B cell (primary cell): Measurements from ENCODE around the gene IQCF6. TPM values are rescaled to one million over a fixed set of nuclear protein-coding genes. Genes with fewer than 3 reads are reported as not detected.
"Not testable (repeated sequence)": the region's sequence is repeated elsewhere in the genome, so short reads cannot be mapped to it uniquely, and the experiment has no call there.

Experiments
- ATAC-seq: fragments of 200-7000 bp; cut with Tn5 transposase; one replicate; pipeline ENCODE4 v1.10.0; 2021; ENCODE audit warnings: low read depth, mild to moderate bottlenecking, moderate number of reproducible peaks, moderate library complexity
- CTCF ChIA-PET: fragments of 350-600 bp; sonication (Branson Sonifier 250); formaldehyde crosslinking; loops from one replicate; lab custom pipeline; 2021; ENCODE audit warnings: antibody characterized with exemption, inconsistent platforms; lab: Charles Lee
- POLR2A ChIA-PET: fragments of 350-600 bp; sonication (Branson Sonifier 250); formaldehyde crosslinking; loops from one replicate; lab custom pipeline; 2021; ENCODE audit warnings: antibody characterized with exemption; lab: Charles Lee
- DNase-seq: peaks from one replicate; pipeline ENCODE4 v3.0.0; 2013
- H2AFZ ChIP-seq: 2 replicates; pipeline ENCODE4 v1.6.1; 2012; ENCODE audit warnings: mild to moderate bottlenecking, low read depth, low read length; ENCODE audit not compliant: insufficient read depth, poor library complexity, severe bottlenecking
- H3K27ac ChIP-seq, 2 donors: 1 replicate in 1 of 2; 2 replicates in 1 of 2; pipeline ENCODE4 v1.5.1; 2012 to 2013; ENCODE audit warnings: low read length in 2 of 2, mild to moderate bottlenecking in 2 of 2, moderate library complexity in 1 of 2
- H3K27me3 ChIP-seq, 4 experiments: fragments of 200-600 bp in 1 of 4; sonication (generic) in 1 of 4; replicated peaks in 1 of 4; 1 replicate in 2 of 4; 2 replicates in 2 of 4; pipeline versions ENCODE4 v1.6.1 to v1.7.0; 2013 to 2016; ENCODE audit warnings: low read length in 3 of 4, mild to moderate bottlenecking in 2 of 4, mixed read lengths in 1 of 4, moderate library complexity in 1 of 4; ENCODE audit not compliant: insufficient read depth in 4 of 4, control insufficient read depth in 3 of 4; ENCODE audit errors: control extremely low read depth in 1 of 4
- H3K36me3 ChIP-seq, 2 experiments: replicated peaks in 1 of 2; 1 replicate in 1 of 2; 2 replicates in 1 of 2; pipeline versions ENCODE4 v1.6.1 to v1.7.1; 2013; ENCODE audit warnings: low read length in 1 of 2; ENCODE audit not compliant: insufficient read depth in 2 of 2, control insufficient read depth in 1 of 2; ENCODE audit errors: control extremely low read depth in 1 of 2, extremely low read depth in 1 of 2
- H3K4me1 ChIP-seq, 2 donors: fragments of 200-600 bp in 1 of 2; sonication (generic) in 1 of 2; 1 replicate in 1 of 2; 2 replicates in 1 of 2; pipeline versions ENCODE4 v1.5.1 to v1.6.1; 2013 to 2017; ENCODE audit warnings: low read length in 2 of 2; ENCODE audit not compliant: control insufficient read depth in 2 of 2, insufficient read depth in 2 of 2
- H3K4me2 ChIP-seq: replicated peaks from 2 replicates; pipeline ENCODE3; 2012; ENCODE audit warnings: mild to moderate bottlenecking, low read depth, low read length; ENCODE audit not compliant: poor library complexity, severe bottlenecking
- H3K4me3 ChIP-seq, 5 experiments: fragments of 200-600 bp in 1 of 5; sonication (generic) in 1 of 5; 1 replicate in 3 of 5; 2 replicates in 2 of 5; pipeline versions ENCODE4 v1.5.1 to v1.7.0; 2011 to 2016; ENCODE audit warnings: low read length in 4 of 5, mild to moderate bottlenecking in 4 of 5, low read depth in 2 of 5, control low read depth in 1 of 5, moderate library complexity in 1 of 5; ENCODE audit not compliant: insufficient read depth in 1 of 5; ENCODE audit errors: control extremely low read depth in 1 of 5, extremely low read depth in 1 of 5
- H3K79me2 ChIP-seq: fragments of 200-600 bp; sonication (generic); one replicate; pipeline ENCODE4 v1.6.0; 2016; ENCODE audit warnings: low read length; ENCODE audit not compliant: control insufficient read depth, insufficient read depth
- H3K9ac ChIP-seq: fragments of 200-600 bp; sonication (generic); 2 replicates; pipeline ENCODE4 v1.6.1; 2017; ENCODE audit warnings: mild to moderate bottlenecking, low read length, moderate library complexity
- H3K9me3 ChIP-seq, 3 donors: one replicate each; pipeline versions ENCODE4 v1.6.1 to v1.7.1; 2013; ENCODE audit warnings: low read length in 2 of 3; ENCODE audit not compliant: control insufficient read depth in 2 of 3, insufficient read depth in 1 of 3; ENCODE audit errors: control extremely low read depth in 1 of 3
- H4K20me1 ChIP-seq: 2 replicates; pipeline ENCODE4 v1.6.0; 2012; ENCODE audit warnings: mild to moderate bottlenecking, low read length; ENCODE audit not compliant: insufficient read depth, control insufficient read depth, poor library complexity, severe bottlenecking
- H3K27ac Mint-ChIP-seq: one replicate; pipeline ENCODE4 v1.8.0; 2021; ENCODE audit warnings: mixed read lengths
- H3K27me3 Mint-ChIP-seq: one replicate; pipeline ENCODE4 v1.8.0; 2021; ENCODE audit warnings: mixed read lengths
- H3K4me1 Mint-ChIP-seq: one replicate; pipeline ENCODE4 v1.8.0; 2021; ENCODE audit warnings: mixed read lengths
- H3K4me3 Mint-ChIP-seq: one replicate; pipeline ENCODE4 v1.8.0; 2021; ENCODE audit warnings: mixed read lengths
- H3K9me3 Mint-ChIP-seq: one replicate; pipeline ENCODE4 v1.8.0; 2022; ENCODE audit warnings: mixed read lengths; ENCODE audit not compliant: insufficient read depth
- CTCF ChIP-seq: fragments of 200-600 bp; IDR thresholded peaks from one replicate; pipeline ENCODE4 v1.8.0; 2022; ENCODE audit warnings: antibody characterized with exemption, mild to moderate bottlenecking
- EZH2 ChIP-seq: IDR thresholded peaks from 2 replicates; pipeline ENCODE4 v1.6.1; 2012; ENCODE audit warnings: borderline replicate concordance, low read depth, mild to moderate bottlenecking, moderate library complexity, low read length; ENCODE audit not compliant: insufficient read depth, poor library complexity, severe bottlenecking
- WGBS: methylation state at CpG from one replicate; pipeline ENCODE4 v1.1.5; 2013; ENCODE audit warnings: missing lambda C conversion rate; ENCODE audit not compliant: insufficient coverage; 5-methylcytosine and 5-hydroxymethylcytosine counted together
- intact Hi-C: fragments of 100-400 bp; cut with micrococcal nuclease; formaldehyde crosslinking; loops from one replicate; pipeline ENCODE4 v1.10.0; 2022
- polyA plus RNA-seq: library from polyadenylated mRNA; depleted of rRNA; stranded (reverse); fragments of >200 nt; gene quantifications from 2 replicates; pipeline ENCODE4 v1.2.3, GENCODE V29; 2012
- total RNA-seq, 2 donors: library from RNA; stranded (reverse); fragments of 120-200 nt in 1 of 2; gene quantifications; 1 replicate in 1 of 2; 2 replicates in 1 of 2; pipeline versions ENCODE4 v1.2.3 to v1.2.4, GENCODE V29; 2013 to 2022

Gene IQCF6
- total and polyA plus RNA-seq, 2 donors (not counting 1 experiment from before 2014, with no cell fraction given), result not detected

GRCh38 chr3:51748327-51748726 is 30.7 kb downstream of the IQCF6 start:
- H3K4me3 ChIP-seq, result no peak overlapping the region
- TF ChIP-seq EZH2, result no peak
- TF ChIP-seq CTCF, result no peak
- no peaks in the 10 kb centered on the region for H3K36me3 ChIP-seq
- no peak for ATAC-seq
- no peak overlapping the region for H3K4me2 ChIP-seq
- peaks cover 2% of the 10 kb centered on the region for H3K9me3 Mint-ChIP-seq
- no peaks in the 10 kb centered on the region for H4K20me1 ChIP-seq
- H2AFZ ChIP-seq, result no peak overlapping the region
- H3K9ac ChIP-seq, result no peak overlapping the region
- no CpG with 5 or more reads among the region's 1 CpG for WGBS
- ChIA-PET POLR2A (no interaction called here), CTCF (no interaction called here)
- H3K79me2 ChIP-seq, result no peaks in the 10 kb centered on the region
- no peaks in the 10 kb centered on the region for H3K27me3 ChIP-seq
- no peak overlapping the region for H3K4me3 Mint-ChIP-seq
- DNase-seq, result no peak
- H3K27me3 Mint-ChIP-seq, result peaks cover 13% of the 10 kb centered on the region
- no peak overlapping the region for H3K27ac Mint-ChIP-seq
- H3K4me1 Mint-ChIP-seq, result no peaks in the 10 kb centered on the region
- intact Hi-C loops, result no loop called here
- no peaks in the 10 kb centered on the region for H3K9me3 ChIP-seq
- H3K27ac ChIP-seq, result no peak overlapping the region
- no peaks in the 10 kb centered on the region for H3K4me1 ChIP-seq

- Histone ChIP-seq H3K36me3 (no peaks in the 10 kb centered on the region), H3K79me2 (no peaks in the 10 kb centered on the region), H3K4me1 (no peaks in the 10 kb centered on the region), H2AFZ (no peak overlapping the region), H3K4me3 (no peak overlapping the region), H3K27me3 (no peaks in the 10 kb centered on the region), H3K9me3 (no peaks in the 10 kb centered on the region), H3K27ac (no peak overlapping the region), H3K9ac (no peak overlapping the region), H4K20me1 (no peaks in the 10 kb centered on the region), H3K4me2 (no peak overlapping the region)
- Mint-ChIP-seq H3K9me3 (peaks cover 2% of the 10 kb centered on the region), H3K4me3 (no peak overlapping the region), H3K27me3 (peaks cover 11% of the 10 kb centered on the region), H3K27ac (no peak overlapping the region), H3K4me1 (no peaks in the 10 kb centered on the region)
- DNase-seq (no peak), ATAC-seq (no peak)
- TF ChIP-seq CTCF (no peak), EZH2 (no peak)
- intact Hi-C loops, result no loop called here
- CTCF ChIA-PET, result no interaction called here
- POLR2A ChIA-PET, result no interaction called here
These were observed 31.2 kb downstream of the IQCF6 start for GRCh38 chr3:51747840-51748239.

DNA sequence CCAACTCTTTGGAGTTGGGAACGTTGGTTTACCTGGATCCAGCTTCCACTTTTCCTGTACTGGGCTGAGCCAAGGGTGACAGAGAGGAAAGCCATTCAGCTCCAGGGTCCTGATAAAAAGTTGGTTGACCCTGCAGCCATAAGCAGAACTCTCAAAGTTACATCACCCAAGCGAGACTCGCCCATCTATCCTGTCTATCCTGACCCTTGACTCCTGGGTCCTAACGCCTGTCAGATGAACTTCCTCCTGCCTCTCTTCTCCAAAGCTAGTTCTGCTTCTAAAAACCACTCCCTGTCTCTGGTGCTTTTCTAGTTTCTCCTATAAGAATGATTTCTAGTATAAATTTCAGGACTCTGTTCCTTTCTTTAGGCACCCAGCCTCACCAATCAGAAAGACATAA is 36.1 kb downstream of the IQCF6 start:
- H3K9me3 Mint-ChIP-seq, H3K4me1 ChIP-seq, ATAC-seq, H3K27ac ChIP-seq, H3K36me3 ChIP-seq, CTCF ChIA-PET, H3K4me2 ChIP-seq, H3K4me3 ChIP-seq, H3K79me2 ChIP-seq, H3K4me1 Mint-ChIP-seq, intact Hi-C loops, POLR2A ChIA-PET, H3K4me3 Mint-ChIP-seq, H3K27me3 ChIP-seq, H3K9me3 ChIP-seq, H3K27ac Mint-ChIP-seq, H3K9ac ChIP-seq, DNase-seq, H4K20me1 ChIP-seq, H2AFZ ChIP-seq: not testable (repeated sequence)
- peaks cover 25% of the 10 kb centered on the region for H3K27me3 Mint-ChIP-seq
- WGBS, result 92% methylated on average over 2 of the region's 4 CpGs
